OCI-LY3 (cell line): Measurements from ENCODE around the gene RAB6A.
"Not testable (repeated sequence)": the region's sequence is repeated elsewhere in the genome, so short reads cannot be mapped to it uniquely, and the experiment has no call there.

Experiments used
- H2AFZ ChIP-seq: fragments of 200-600, 300-600 bp; shearing (Covaris generic); 2 replicates; pipeline ENCODE4 v1.6.0; 2014; ENCODE audit warnings: antibody characterized with exemption, low read depth, low read length
- H3K27ac ChIP-seq: fragments of 200-600, 300-600 bp; sonication (generic); 2 replicates; pipeline ENCODE4 v1.5.1; 2014; ENCODE audit warnings: mild to moderate bottlenecking, low read length, moderate library complexity, mixed read lengths
- H3K27me3 ChIP-seq: fragments of 200-600, 300-600 bp; sonication (generic); 2 replicates; pipeline ENCODE4 v1.6.1; 2014; ENCODE audit warnings: low read depth, low read length, mixed read lengths
- H3K36me3 ChIP-seq: fragments of 200-600, 300-600 bp; sonication (generic); replicated peaks from 2 replicates; pipeline ENCODE3; 2014; ENCODE audit warnings: low read depth, low read length, mixed read lengths
- H3K4me1 ChIP-seq: fragments of 300-600, 200-600 bp; sonication (generic); 2 replicates; pipeline ENCODE4 v1.6.1; 2014; ENCODE audit warnings: low read length, mixed read lengths
- H3K4me2 ChIP-seq: fragments of 200-600, 300-600 bp; sonication (generic); 2 replicates; pipeline ENCODE4 v1.6.1; 2014; ENCODE audit warnings: low read length, mixed read lengths
- H3K4me3 ChIP-seq: fragments of 300-600, 200-600 bp; sonication (generic); 2 replicates; pipeline ENCODE4 v1.5.1; 2014; ENCODE audit warnings: antibody characterized with exemption, mild to moderate bottlenecking, low read length, moderate library complexity
- H3K79me2 ChIP-seq: fragments of 300-600, 200-600 bp; shearing (Covaris generic); 2 replicates; pipeline ENCODE4 v1.6.1; 2014; ENCODE audit warnings: mild to moderate bottlenecking, low read length, mixed read lengths
- H3K9ac ChIP-seq: fragments of 300-600, 200-600 bp; shearing (Covaris generic); 2 replicates; pipeline ENCODE4 v1.6.0; 2014; ENCODE audit warnings: mild to moderate bottlenecking, low read length, moderate library complexity
- H3K9me3 ChIP-seq: fragments of 200-600, 300-600 bp; shearing (Covaris generic); 2 replicates; pipeline ENCODE4 v1.6.1; 2014; ENCODE audit warnings: low read length, mixed read lengths; ENCODE audit not compliant: insufficient read depth
- H4K20me1 ChIP-seq: fragments of 200-600, 300-600 bp; sonication (generic); 2 replicates; pipeline ENCODE4 v1.6.1; 2016; ENCODE audit warnings: low read length, mixed read lengths; ENCODE audit not compliant: insufficient read depth
- EZH2phosphoT487 ChIP-seq: fragments of 200-600 bp; shearing (Covaris generic); IDR thresholded peaks from 2 replicates; pipeline ENCODE4 v1.6.1; 2018; ENCODE audit warnings: antibody characterized with exemption, mixed run types, low read depth
- TF ChIP-seq, protein P1 (sequence below): fragments of 200-600, 300-600 bp; sonication (generic); IDR thresholded peaks from 2 replicates; pipeline ENCODE4 v1.5.1; 2014; ENCODE audit warnings: antibody characterized with exemption, low read length, low read depth

The RAB6A gene

DNA sequence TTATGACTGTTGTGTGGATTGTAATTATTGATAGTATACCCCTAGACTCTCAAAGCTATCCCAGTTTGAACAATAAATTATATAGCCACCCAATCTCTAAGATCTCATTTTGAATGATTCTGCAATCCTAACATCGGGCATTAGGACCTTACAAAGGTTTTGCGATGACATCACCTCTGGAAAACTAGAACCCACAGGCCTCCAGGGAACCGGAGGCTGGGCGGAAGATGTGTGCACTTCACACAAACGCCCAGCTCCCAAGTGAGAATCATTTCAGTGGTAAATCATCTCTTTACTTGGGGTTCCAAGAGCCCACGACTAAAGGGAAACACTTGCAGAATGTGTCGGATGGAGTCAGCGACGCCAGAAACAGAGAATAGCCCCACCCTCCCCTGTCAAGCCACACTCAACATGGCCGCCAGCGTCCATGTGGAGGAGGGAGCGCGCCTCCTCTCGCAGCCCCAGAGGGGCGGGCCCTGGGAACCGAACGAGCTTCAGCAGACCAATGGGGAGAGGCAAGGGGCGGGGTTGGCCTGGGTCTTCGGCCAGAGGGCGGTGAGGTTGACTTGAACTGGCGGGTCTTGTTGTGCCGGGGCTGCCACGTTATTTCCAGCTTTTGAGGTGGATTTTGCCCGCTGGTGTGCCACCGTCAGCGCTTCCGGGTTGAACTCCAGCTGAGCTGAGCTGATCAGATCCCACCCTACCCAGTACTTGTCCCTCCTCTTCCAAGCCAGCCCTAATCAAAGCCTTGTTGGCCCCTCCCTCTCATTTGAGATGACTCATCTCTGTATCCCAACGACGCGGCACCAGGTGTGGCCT is 18.4 kb upstream of the RAB6A start:
- H3K27me3 ChIP-seq = no peaks in the 10 kb centered on the region
- H3K9me3 ChIP-seq = no peaks in the 10 kb centered on the region
- H3K79me2 ChIP-seq = no peaks in the 10 kb centered on the region
- peaks cover 8% of the 10 kb centered on the region; the same call in 1 of the 2 replicates for H3K4me1 ChIP-seq
- H3K9ac ChIP-seq = peak overlapping the region; percentile 73
- TF ChIP-seq EZH2phosphoT487 = no peak
- TF ChIP-seq, protein P1, sequence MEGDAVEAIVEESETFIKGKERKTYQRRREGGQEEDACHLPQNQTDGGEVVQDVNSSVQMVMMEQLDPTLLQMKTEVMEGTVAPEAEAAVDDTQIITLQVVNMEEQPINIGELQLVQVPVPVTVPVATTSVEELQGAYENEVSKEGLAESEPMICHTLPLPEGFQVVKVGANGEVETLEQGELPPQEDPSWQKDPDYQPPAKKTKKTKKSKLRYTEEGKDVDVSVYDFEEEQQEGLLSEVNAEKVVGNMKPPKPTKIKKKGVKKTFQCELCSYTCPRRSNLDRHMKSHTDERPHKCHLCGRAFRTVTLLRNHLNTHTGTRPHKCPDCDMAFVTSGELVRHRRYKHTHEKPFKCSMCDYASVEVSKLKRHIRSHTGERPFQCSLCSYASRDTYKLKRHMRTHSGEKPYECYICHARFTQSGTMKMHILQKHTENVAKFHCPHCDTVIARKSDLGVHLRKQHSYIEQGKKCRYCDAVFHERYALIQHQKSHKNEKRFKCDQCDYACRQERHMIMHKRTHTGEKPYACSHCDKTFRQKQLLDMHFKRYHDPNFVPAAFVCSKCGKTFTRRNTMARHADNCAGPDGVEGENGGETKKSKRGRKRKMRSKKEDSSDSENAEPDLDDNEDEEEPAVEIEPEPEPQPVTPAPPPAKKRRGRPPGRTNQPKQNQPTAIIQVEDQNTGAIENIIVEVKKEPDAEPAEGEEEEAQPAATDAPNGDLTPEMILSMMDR = no peak
- no peaks in the 10 kb centered on the region for H4K20me1 ChIP-seq
- peak overlapping the region; percentile 86 for H3K27ac ChIP-seq
- peak overlapping the region; percentile 72 for H3K4me2 ChIP-seq
- peak overlapping the region; percentile 77 for H3K4me3 ChIP-seq
- peak overlapping the region; percentile 93 for H2AFZ ChIP-seq
- no peaks in the 10 kb centered on the region for H3K36me3 ChIP-seq

DNA sequence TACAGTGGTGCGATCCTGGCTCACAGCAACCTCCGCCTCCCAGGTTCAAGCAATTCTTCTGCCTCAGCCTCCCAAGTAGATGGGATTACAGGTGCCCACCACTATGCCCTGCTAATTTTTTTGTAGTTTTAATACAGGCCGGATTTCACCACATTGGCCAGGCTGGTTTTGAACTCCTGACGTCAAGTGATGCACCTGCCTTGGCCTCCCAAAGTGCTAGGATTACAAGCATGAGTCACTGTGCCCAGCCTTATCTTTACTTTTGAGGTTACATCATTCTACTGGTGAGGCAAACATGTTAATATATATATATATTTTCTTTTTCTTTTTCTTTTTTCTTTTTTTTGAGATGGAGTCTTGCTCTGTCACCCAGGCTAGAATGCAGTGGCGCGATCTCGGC is 9.9 kb upstream of the RAB6A start:
- H3K36me3 ChIP-seq, H2AFZ ChIP-seq, H3K4me2 ChIP-seq, H3K4me3 ChIP-seq, H3K79me2 ChIP-seq, H3K9ac ChIP-seq, H3K9me3 ChIP-seq, H3K27ac ChIP-seq, H4K20me1 ChIP-seq, H3K4me1 ChIP-seq: not testable (repeated sequence)
- peaks cover 15% of the 10 kb centered on the region for H3K27me3 ChIP-seq

GRCh38 chr11:73766763-73767162 is 5.9 kb upstream of the RAB6A start:
- Histone ChIP-seq H3K9ac (no peak overlapping the region), H3K27ac (no peak overlapping the region), H3K4me2 (no peak overlapping the region), H3K4me1 (no peaks in the 10 kb centered on the region), H4K20me1 (no peaks in the 10 kb centered on the region), H3K9me3 (no peaks in the 10 kb centered on the region), H3K27me3 (peaks cover 15% of the 10 kb centered on the region), H2AFZ (peak overlapping the region; percentile 22; the same call in 1 of the 2 replicates), H3K79me2 (no peaks in the 10 kb centered on the region), H3K36me3 (no peaks in the 10 kb centered on the region), H3K4me3 (no peak overlapping the region)
- TF ChIP-seq EZH2phosphoT487 = no peak
- TF ChIP-seq, protein P1 = no peak

DNA sequence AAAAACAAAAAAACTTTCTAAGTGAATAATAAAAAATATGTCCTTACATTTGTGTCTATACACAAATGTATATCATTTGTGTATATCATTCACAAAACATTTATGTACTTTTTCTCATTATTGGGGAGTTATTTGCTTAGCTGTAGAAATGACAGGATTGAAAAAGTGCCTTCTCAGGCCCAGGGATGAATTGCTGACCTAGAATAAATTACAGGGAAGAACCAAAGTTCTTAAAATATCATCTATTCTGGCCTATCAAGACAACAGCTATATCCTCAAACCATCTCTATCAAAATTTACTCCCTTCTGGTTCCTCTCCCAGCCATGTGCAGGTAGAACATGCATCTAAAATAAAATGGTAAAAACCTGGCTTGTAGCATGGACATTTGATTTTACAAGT is 1.9 kb upstream of the RAB6A start:
- no peak overlapping the region for H3K9ac ChIP-seq
- H3K79me2 ChIP-seq = peaks cover 30% of the 10 kb centered on the region
- no peak overlapping the region for H3K4me3 ChIP-seq
- peaks cover 15% of the 10 kb centered on the region for H3K4me1 ChIP-seq
- no peak overlapping the region for H3K4me2 ChIP-seq
- H4K20me1 ChIP-seq = peaks cover 21% of the 10 kb centered on the region
- H3K36me3 ChIP-seq = no peaks in the 10 kb centered on the region
- H3K27me3 ChIP-seq = peaks cover 15% of the 10 kb centered on the region
- no peak overlapping the region for H3K27ac ChIP-seq
- no peaks in the 10 kb centered on the region for H3K9me3 ChIP-seq
- no peak overlapping the region for H2AFZ ChIP-seq
- TF ChIP-seq, protein P1 = no peak
- no peak for TF ChIP-seq EZH2phosphoT487
